Measurements from ENCODE around the gene CAPG. TPM values are rescaled to one million over a fixed set of nuclear protein-coding genes. Genes with fewer than 3 reads are reported as not detected.

CAPG gene
- total RNA-seq, 6 experiments from 2014 or later = 10.7 to 49.6 (median 13.6) TPM

GRCh38 chr2:85399183-85399455 is 11.0 kb downstream of the CAPG start:
- Mint-ChIP-seq H3K27ac (no peak overlapping the region), H3K36me3 (ENCODE audit: low read depth) (0 out of 2 replicates have a peak, but pooled peaks cover 8% of the 10 kb centered on the region), H3K4me1 (ENCODE audit: low read depth) (peaks cover 10% of the 10 kb centered on the region), H3K4me3 (no peak overlapping the region), H3K9me3 (peaks cover 6% of the 10 kb centered on the region; the same call in 1 of the 2 replicates), H3K27me3 (ENCODE audit: insufficient read depth) (no peaks in the 10 kb centered on the region; the same call in 1 of the 2 replicates)
- DNase-seq = no peak
- TF ChIP-seq CTCF (IDR thresholded peaks at IDR 0.05) = no peak

- Mint-ChIP-seq H3K27ac (no peak overlapping the region), H3K27me3 (ENCODE audit: insufficient read depth) (no peaks in the 10 kb centered on the region; the same call in 1 of the 2 replicates), H3K36me3 (ENCODE audit: low read depth) (0 out of 2 replicates have a peak, but pooled peaks cover 8% of the 10 kb centered on the region), H3K4me3 (no peak overlapping the region), H3K4me1 (ENCODE audit: low read depth) (peaks cover 15% of the 10 kb centered on the region), H3K9me3 (peaks cover 6% of the 10 kb centered on the region; the same call in 1 of the 2 replicates)
- TF ChIP-seq CTCF (IDR thresholded peaks at IDR 0.05) = no peak
- DNase-seq = no peak
Measured at GRCh38 chr2:85398426-85399182, 11.6 kb downstream of the CAPG start.

DNA sequence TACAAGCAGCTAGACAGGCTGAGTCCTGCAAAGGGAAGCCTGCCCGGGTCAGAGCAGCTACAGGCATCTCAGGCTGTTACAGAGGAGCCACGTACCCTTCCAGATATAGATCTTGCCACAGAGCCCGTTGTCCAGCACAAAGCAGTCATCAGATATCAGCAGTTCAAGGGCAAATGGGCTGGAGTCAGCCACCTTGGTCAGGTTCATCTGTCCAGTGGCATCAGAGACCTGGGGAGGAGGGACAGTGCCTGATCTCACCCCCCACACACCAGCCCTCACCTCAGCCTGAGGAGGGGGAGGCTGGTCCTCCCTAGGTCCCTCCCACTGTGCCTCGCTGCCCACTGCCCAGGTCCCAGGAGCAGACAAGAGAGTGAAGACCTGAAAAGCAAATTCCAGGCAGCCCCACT is 12.2 kb downstream of the CAPG start:
- H3K4me1 Mint-ChIP-seq (ENCODE audit: low read depth) = peaks cover 21% of the 10 kb centered on the region
- peaks cover under 1% of the 10 kb centered on the region; the same call in 1 of the 2 replicates for H3K9me3 Mint-ChIP-seq
- H3K4me3 Mint-ChIP-seq = no peak overlapping the region
- no peak for TF ChIP-seq CTCF (IDR thresholded peaks at IDR 0.05)
- DNase-seq = no peak
- H3K27ac Mint-ChIP-seq = no peak overlapping the region
- H3K27me3 Mint-ChIP-seq (ENCODE audit: insufficient read depth) = no peaks in the 10 kb centered on the region; the same call in 1 of the 2 replicates
- H3K36me3 Mint-ChIP-seq (ENCODE audit: low read depth) = 0 out of 2 replicates have a peak, but pooled peaks cover 3% of the 10 kb centered on the region

DNA sequence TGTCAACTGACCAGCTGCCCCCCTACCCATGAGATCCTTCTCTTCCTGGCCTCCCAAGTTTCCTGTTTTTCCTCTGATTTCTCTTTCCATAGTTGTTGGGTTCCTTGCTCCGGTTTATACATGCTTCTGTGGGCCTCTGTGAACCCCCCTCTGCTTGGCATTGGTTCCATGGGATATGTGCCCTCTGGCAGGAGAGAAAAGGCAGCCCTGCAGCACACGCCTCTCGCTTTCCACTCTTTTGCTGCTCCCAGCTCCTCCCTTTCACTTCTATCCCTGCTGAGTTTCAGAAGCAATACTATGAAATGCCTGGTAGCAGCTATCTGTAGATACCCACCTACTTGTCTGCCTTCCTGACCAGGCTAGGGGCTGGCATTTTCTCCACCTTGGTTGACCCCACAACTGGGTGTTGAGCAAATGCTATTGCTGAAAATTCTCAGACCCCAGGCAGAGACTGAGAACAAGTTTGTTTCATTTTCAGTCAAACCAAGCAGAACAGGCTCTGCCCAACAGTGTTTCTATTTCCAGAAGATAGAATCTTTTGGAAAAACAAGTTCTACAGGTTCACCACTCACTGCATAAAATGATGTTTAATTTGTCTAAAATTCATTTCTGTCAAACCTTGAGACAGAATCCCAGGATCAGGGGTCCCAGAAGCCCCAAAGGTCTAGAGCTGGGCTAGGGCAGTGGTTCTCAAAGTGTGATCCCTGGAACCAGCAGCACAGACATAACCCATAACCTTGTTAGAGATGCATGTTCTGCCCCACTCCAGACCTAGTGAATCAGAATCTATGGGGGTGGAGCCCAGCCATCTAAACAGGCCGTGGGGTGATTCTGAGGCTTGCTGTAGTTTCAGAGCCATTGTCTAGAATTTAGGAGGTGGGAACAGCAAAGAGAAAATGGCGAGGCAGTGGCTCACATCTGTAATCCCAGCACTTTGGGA is 13.4 kb downstream of the CAPG start:
- Mint-ChIP-seq H3K4me3 (no peak overlapping the region; the same call in 1 of the 2 replicates), H3K4me1 (ENCODE audit: low read depth) (peaks cover 21% of the 10 kb centered on the region), H3K27ac (no peak overlapping the region), H3K27me3 (ENCODE audit: insufficient read depth) (no peaks in the 10 kb centered on the region), H3K9me3 (no peaks in the 10 kb centered on the region), H3K36me3 (ENCODE audit: low read depth) (no peaks in the 10 kb centered on the region)
- TF ChIP-seq CTCF (IDR thresholded peaks at IDR 0.05) = no peak
- no peak for DNase-seq

DNA sequence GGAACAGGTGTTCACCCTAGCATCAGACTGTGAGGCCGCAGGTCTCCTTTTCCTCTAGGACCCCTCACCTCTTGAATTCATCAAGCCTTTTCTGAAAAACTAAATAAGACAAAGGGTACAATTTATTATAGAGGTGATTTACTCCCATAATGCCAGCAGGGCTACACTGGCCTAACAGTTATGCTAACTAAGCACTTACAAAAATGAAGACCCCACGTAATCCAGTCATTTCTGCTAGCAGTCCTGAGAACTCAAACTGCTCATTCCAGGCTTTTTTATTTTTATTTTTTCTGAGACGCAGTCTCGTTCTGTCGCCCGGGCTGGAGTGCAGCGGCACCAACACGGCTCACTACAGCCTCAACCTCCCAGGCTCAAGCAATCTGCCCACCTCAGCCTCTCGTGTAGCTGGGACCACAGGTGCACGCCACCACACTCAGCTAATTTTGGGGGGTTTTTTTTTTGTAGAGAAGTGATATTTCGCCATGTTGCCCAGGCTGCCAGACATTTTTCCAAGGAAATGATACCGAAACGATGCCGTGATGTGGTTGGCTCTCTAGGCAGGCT is 14.2 kb downstream of the CAPG start:
- no peak overlapping the region for H3K4me3 Mint-ChIP-seq
- H3K27ac Mint-ChIP-seq = no peak overlapping the region
- H3K9me3 Mint-ChIP-seq = no peaks in the 10 kb centered on the region
- DNase-seq = no peak
- no peaks in the 10 kb centered on the region for H3K36me3 Mint-ChIP-seq (ENCODE audit: low read depth)
- no peak for TF ChIP-seq CTCF (IDR thresholded peaks at IDR 0.05)
- H3K4me1 Mint-ChIP-seq (ENCODE audit: low read depth) = peaks cover 21% of the 10 kb centered on the region
- H3K27me3 Mint-ChIP-seq (ENCODE audit: insufficient read depth) = no peaks in the 10 kb centered on the region
